HG02852 (cell line): ENCODE results near the gene FZD10.

Experiments
- ATAC-seq: cut with Tn5 transposase; IDR thresholded peaks from one replicate; pipeline ENCODE4 v1.9.1; 2021; ENCODE audit warnings: mild to moderate bottlenecking, moderate library complexity; ENCODE audit not compliant: unreplicated experiment

FZD10 gene, protein sequence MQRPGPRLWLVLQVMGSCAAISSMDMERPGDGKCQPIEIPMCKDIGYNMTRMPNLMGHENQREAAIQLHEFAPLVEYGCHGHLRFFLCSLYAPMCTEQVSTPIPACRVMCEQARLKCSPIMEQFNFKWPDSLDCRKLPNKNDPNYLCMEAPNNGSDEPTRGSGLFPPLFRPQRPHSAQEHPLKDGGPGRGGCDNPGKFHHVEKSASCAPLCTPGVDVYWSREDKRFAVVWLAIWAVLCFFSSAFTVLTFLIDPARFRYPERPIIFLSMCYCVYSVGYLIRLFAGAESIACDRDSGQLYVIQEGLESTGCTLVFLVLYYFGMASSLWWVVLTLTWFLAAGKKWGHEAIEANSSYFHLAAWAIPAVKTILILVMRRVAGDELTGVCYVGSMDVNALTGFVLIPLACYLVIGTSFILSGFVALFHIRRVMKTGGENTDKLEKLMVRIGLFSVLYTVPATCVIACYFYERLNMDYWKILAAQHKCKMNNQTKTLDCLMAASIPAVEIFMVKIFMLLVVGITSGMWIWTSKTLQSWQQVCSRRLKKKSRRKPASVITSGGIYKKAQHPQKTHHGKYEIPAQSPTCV

GRCh38 chr12:130162267-130162666 is at the start of gene FZD10:
TSS of gene FZD10 (plus strand) at chr12:130162464. CDS start at chr12:130162943, 479 bp downstream.
- ATAC-seq = no peak

GRCh38 chr12:130114952-130115351 is 47.3 kb upstream of the FZD10 start:
- no peak for ATAC-seq

GRCh38 chr12:130115646-130116045 is 46.6 kb upstream of the FZD10 start:
- ATAC-seq = no peak

GRCh38 chr12:130116791-130117190 is 45.5 kb upstream of the FZD10 start:
- ATAC-seq = no peak

- no peak for ATAC-seq
These were observed 45.0 kb upstream of the FZD10 start for GRCh38 chr12:130117233-130117632.

GRCh38 chr12:130117701-130118100 is 44.6 kb upstream of the FZD10 start:
- no peak for ATAC-seq

DNA sequence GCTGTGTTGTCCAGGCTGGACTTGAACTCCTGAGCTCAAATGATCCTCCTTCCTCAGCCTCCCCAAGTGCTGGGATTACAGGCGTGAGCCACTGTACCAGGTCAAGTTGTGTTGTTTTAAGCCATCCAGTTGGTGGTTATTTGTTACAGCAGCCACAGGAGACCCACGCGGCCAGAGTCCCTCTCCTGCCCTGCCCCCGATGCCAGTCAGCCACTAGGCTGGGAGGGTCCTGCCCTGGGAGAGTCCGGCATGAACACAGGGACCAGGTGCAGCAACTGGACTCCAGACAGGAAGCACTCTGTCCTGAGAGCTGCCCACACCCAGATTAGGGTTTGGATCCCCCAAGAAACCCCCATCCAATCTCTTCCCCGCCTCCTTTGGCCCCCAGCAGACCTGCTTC is 44.1 kb upstream of the FZD10 start:
- ATAC-seq = no peak

DNA sequence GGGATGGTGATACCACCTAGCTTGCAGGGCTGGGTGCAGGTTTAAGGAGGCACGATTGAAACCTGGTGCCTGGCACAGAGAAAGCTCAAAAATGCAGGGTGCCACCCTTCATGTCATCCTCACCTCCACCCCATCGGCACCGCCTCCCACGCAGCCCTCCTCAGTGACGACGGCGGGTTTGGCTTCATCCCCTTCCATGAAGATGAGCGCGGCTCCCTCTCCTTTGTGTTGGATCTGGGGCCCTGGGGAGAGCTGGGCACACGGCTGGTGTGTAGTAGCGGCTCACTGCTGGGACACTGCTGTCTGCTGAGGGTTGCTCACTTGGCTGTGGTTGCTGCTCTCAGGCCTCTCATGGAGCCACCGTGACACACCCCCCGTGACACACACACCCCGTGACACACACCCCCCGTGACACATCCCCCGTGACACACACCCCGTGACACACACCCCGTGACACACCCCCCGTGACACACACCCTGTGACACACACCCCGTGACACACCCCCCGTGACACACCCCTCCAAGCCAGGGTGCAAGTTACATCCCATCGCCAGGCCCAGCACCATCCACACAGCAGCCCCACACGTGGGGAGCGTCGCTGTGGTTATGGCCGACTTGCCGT is 42.9 kb upstream of the FZD10 start:
- no peak for ATAC-seq

- ATAC-seq = no peak
These were observed 42.1 kb upstream of the FZD10 start for GRCh38 chr12:130120012-130120805.

- no peak for ATAC-seq
These were observed 40.9 kb upstream of the FZD10 start for GRCh38 chr12:130121226-130122000.

DNA sequence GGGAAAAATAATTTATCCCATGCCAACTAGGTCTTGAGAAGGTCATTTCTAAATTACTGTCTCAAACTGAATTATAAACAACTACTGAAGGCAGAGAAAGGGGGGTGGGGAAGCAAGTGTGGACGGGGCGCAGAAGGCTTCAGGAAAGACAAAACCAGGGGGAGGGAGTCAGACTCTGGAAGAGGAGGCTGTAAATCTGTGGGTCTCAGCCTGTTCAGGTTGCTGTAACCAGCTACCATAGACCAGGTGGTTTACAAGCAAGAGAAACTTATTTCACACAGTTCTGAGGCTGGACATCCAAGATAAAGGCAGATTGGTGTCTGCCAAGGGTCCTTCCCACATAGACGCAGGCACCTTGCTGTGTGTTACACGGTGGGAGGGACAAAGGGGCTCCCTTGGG is 39.9 kb upstream of the FZD10 start:
- no peak for ATAC-seq

DNA sequence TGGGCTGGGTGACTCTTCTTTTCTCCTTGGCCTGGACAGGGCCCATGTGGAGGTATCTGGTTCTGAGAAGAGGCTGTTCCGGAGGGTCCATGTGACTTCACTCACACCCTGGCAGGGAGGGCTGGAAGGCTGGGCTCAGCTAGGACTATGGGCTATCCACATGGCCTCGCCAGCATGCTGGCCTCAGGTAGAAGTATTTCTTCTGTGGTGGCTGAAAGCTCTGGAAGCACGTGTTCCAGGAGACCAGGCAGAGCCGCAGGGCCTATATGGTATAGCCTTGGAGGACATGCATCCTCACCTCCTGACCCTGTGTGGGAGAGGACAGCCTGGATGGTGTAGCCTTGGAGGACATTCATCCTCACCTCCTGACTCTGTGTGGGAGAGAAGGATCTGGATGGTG is 38.2 kb upstream of the FZD10 start:
- no peak for ATAC-seq

DNA sequence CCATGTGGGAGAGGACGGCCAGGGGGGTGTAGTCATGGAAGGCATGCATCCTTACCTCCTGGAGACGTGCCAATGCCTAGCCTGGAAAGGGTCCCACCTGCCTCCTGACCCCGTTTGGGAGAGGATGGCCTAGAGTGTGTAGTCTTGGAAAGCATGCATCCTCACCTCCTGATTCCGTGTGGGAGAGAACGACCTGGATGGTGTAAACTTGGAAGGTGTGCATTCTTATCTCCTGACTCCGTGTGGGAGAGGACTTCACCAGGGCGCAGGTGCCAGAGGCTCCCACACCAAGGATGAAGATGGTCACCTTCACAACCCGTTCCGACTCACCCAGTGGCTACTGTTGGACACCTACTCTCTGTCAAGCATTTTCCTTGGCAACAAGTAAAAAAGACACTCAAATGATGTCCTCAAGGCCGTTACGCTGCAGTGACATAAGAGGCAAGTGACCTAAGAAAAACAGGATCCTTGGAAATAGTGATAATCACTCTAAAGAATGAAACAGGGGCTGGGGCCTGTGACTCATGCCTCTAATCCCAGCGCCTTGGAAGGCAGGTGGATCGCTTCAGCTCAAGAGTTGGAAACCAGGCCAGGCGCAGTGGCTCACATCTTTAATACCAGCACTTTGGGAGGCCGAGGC is 37.5 kb upstream of the FZD10 start:
- no peak for ATAC-seq

DNA sequence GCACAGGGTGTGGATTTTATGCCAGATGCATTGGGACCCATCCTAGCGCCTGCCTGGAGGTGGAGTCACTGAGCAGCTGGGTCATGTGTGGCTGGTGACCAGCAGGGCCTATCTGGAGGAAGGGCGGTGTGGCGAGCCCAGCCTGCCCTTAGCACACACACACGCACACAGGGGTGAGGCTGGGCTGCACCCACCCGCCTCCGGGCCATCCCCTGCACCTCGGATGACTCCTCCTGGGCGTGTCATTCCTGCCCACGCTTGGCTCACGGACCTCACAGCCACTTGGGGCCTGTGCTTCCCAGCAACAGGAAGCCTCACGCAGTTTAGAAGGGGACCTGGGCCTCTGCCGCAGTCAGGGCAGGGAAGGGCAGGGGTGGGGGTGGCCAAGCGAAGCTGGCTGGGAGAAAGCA is 36.2 kb upstream of the FZD10 start:
- ATAC-seq = no peak

DNA sequence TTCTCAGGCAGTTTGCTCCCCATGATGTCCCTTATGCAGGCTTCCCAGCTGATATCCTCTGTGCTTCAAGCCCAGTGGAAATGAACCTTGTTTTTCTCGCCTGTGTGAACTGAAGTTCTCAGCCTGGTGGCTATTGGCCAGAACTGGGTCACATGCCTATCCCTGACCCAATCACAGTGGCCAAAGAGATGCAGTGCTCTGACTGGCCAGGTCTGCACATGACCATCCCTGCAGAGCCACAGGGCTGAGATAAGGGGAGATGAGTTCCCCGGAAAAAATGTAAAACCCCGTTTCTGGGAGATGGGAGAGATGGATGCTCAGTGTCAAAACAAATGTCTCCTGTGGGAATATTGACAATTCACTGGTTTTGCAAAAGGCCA is 34.7 kb upstream of the FZD10 start:
- no peak for ATAC-seq

GRCh38 chr12:130127912-130128789 is 34.1 kb upstream of the FZD10 start:
- no peak for ATAC-seq

DNA sequence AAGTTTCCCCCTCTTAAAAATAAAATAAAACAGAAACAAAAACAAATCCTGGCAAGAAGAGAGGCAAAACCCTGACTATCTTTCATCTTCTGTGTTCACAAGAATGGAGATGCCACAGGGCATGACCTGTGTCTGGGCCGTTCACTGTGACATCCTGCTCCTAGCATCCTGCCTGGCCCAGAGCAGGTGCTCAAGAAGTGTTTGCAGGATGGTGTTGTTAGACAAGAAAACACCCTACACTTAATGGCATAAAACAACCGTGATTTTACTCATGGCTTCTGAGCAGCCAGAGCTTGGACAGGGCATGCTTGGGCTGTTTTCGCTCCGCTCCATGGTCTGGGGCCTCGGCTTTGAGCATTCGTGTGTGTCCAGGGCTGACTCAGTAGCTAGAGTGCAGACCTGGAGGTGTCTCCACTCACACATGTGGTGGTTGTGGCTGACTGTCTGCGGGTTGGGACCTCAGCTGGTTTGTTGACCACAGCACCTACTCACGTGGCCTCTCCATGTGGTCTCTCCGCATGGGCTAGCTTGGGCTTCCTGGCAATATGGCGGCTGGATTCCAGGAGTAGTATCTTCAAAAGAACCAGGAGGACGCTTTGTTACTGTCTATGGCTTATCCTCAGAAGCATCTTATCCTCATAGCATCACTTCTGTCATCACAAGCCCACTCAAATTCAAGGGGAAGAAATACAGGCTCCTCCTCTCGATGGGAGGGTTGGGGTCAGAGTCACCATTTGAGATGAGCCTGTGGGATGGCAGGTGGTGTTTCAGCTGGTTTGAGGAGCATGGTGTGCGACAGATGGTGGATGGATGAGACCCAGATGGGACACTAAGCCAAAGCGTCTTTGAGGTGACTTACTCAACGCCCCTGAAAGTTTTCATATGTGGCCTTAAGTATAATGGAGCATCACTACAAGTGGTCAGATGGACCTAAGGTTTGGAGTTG is 33.2 kb upstream of the FZD10 start:
- no peak for ATAC-seq

- ATAC-seq = no peak
These were observed 31.9 kb upstream of the FZD10 start for GRCh38 chr12:130130346-130130745.
